Measurements from ENCODE around the gene COL15A1. TPM values are rescaled to one million over a fixed set of nuclear protein-coding genes. Genes with fewer than 3 reads are reported as not detected.

The COL15A1 gene
- total and polyA plus RNA-seq, 2 of the 8 experiments (the other 6 are each of a cell fraction or from before 2014, with no cell fraction given): 0.12 to 0.15 TPM

DNA sequence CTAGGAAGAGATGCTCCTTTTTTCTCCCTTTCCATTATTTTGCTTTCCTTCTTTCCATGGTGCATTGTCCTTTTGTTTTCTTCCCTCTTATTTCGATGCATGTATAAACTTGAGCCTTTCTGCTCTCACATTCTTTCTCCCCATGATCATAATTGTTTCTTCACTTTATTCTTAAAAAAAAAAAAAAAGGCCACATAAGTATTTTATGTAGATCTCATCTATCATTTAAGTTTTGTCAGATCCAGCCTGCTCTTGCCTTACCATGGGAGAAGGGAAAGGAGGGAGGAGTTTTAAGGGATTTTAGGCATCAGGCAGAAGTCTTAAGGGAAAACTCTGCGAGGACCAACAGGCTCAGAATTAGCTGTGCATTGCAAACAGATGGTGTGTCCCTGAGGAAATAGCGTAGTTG is 172.3 kb downstream of the COL15A1 start (continued):
- TF ChIP-seq RBBP5 (IDR thresholded peaks at IDR 0.05; ENCODE audit: borderline replicate concordance, low read depth, low read length): no peak
- TF ChIP-seq CBX5 (IDR thresholded peaks at IDR 0.05; ENCODE audit: low read depth, low read length): no peak
- no peak for TF ChIP-seq KDM4A (IDR thresholded peaks at IDR 0.05; ENCODE audit: low read depth, low read length, severe bottlenecking)
- TF ChIP-seq, protein P1, sequence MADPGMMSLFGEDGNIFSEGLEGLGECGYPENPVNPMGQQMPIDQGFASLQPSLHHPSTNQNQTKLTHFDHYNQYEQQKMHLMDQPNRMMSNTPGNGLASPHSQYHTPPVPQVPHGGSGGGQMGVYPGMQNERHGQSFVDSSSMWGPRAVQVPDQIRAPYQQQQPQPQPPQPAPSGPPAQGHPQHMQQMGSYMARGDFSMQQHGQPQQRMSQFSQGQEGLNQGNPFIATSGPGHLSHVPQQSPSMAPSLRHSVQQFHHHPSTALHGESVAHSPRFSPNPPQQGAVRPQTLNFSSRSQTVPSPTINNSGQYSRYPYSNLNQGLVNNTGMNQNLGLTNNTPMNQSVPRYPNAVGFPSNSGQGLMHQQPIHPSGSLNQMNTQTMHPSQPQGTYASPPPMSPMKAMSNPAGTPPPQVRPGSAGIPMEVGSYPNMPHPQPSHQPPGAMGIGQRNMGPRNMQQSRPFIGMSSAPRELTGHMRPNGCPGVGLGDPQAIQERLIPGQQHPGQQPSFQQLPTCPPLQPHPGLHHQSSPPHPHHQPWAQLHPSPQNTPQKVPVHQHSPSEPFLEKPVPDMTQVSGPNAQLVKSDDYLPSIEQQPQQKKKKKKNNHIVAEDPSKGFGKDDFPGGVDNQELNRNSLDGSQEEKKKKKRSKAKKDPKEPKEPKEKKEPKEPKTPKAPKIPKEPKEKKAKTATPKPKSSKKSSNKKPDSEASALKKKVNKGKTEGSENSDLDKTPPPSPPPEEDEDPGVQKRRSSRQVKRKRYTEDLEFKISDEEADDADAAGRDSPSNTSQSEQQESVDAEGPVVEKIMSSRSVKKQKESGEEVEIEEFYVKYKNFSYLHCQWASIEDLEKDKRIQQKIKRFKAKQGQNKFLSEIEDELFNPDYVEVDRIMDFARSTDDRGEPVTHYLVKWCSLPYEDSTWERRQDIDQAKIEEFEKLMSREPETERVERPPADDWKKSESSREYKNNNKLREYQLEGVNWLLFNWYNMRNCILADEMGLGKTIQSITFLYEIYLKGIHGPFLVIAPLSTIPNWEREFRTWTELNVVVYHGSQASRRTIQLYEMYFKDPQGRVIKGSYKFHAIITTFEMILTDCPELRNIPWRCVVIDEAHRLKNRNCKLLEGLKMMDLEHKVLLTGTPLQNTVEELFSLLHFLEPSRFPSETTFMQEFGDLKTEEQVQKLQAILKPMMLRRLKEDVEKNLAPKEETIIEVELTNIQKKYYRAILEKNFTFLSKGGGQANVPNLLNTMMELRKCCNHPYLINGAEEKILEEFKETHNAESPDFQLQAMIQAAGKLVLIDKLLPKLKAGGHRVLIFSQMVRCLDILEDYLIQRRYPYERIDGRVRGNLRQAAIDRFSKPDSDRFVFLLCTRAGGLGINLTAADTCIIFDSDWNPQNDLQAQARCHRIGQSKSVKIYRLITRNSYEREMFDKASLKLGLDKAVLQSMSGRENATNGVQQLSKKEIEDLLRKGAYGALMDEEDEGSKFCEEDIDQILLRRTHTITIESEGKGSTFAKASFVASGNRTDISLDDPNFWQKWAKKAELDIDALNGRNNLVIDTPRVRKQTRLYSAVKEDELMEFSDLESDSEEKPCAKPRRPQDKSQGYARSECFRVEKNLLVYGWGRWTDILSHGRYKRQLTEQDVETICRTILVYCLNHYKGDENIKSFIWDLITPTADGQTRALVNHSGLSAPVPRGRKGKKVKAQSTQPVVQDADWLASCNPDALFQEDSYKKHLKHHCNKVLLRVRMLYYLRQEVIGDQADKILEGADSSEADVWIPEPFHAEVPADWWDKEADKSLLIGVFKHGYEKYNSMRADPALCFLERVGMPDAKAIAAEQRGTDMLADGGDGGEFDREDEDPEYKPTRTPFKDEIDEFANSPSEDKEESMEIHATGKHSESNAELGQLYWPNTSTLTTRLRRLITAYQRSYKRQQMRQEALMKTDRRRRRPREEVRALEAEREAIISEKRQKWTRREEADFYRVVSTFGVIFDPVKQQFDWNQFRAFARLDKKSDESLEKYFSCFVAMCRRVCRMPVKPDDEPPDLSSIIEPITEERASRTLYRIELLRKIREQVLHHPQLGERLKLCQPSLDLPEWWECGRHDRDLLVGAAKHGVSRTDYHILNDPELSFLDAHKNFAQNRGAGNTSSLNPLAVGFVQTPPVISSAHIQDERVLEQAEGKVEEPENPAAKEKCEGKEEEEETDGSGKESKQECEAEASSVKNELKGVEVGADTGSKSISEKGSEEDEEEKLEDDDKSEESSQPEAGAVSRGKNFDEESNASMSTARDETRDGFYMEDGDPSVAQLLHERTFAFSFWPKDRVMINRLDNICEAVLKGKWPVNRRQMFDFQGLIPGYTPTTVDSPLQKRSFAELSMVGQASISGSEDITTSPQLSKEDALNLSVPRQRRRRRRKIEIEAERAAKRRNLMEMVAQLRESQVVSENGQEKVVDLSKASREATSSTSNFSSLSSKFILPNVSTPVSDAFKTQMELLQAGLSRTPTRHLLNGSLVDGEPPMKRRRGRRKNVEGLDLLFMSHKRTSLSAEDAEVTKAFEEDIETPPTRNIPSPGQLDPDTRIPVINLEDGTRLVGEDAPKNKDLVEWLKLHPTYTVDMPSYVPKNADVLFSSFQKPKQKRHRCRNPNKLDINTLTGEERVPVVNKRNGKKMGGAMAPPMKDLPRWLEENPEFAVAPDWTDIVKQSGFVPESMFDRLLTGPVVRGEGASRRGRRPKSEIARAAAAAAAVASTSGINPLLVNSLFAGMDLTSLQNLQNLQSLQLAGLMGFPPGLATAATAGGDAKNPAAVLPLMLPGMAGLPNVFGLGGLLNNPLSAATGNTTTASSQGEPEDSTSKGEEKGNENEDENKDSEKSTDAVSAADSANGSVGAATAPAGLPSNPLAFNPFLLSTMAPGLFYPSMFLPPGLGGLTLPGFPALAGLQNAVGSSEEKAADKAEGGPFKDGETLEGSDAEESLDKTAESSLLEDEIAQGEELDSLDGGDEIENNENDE (IDR thresholded peaks at IDR 0.05; ENCODE audit: insufficient replicate concordance, low read length): no peak
- no peak for TF ChIP-seq HDAC2 (IDR thresholded peaks at IDR 0.05; ENCODE audit: borderline replicate concordance in 1 of 2, low read depth in 2 of 2, low read length in 2 of 2)
- no peak for TF ChIP-seq RFX5 (IDR thresholded peaks at IDR 0.05; ENCODE audit: borderline replicate concordance, low read depth, low read length)
- TF ChIP-seq TAF1 (IDR thresholded peaks at IDR 0.05; ENCODE audit: low read depth, low read length): no peak
- no peak for TF ChIP-seq RXRA (IDR thresholded peaks at IDR 0.05; ENCODE audit: insufficient read depth, low read depth, low read length)

Data from H1 (cell line).